ENCODE results near the gene CCDC61. TPM values are rescaled to one million over a fixed set of nuclear protein-coding genes. Genes with fewer than 3 reads are reported as not detected.
A peak's percentile ranks its signal among the peaks of the same experiment; 100 is the strongest.

Gene CCDC61
- total and polyA plus RNA-seq, 2 donors from 2014 or later: 17.8 to 22.2 TPM

DNA sequence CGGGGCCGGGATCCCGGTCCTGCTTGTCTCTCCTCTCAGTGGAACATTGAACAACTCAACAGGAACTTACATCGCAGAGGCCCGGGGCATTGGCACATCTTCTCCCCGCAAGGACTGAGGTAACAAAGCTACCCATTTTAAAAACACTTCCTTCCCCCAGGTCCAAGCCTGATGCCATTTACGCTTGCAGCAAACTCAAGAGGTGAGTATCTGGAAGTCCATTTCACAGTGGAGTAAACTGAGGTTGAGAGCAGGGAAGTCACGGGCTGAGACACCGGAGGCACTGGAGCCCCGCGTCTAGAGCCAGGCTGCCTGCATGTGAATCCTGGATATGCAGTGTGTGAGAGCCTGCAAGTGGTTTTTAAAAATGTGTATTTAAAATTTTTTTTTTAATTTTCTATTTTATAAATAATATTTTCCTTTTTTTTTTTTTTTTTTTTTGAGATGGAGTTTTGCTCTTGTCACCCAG lies 28.1 kb downstream of the CCDC61 start:
- TF ChIP-seq CTCF (IDR thresholded peaks at IDR 0.05; ENCODE audit: borderline replicate concordance, extremely low read depth, insufficient read depth): no peak
- no peaks in the 10 kb centered on the region for H3K27me3 ChIP-seq (ENCODE audit: control insufficient read depth, insufficient read depth, low read length)
- H3K4me1 ChIP-seq (ENCODE audit: control insufficient read depth in 2 of 3, insufficient read depth in 2 of 3, low read depth in 1 of 3, low read length in 3 of 3): no peaks in the 10 kb centered on the region
- no peak overlapping the region for H3K27ac ChIP-seq (ENCODE audit: low read depth in 2 of 2, low read length in 2 of 2)
- no peak overlapping the region for H3K9ac ChIP-seq (ENCODE audit: low read length in 3 of 3)
- DNase-seq (peak in 1 of 5 donors; percentile 26), FAIRE-seq (no peak)
- intact Hi-C loops (cut with DNase I): loop anchor here (10.0 kb wide), 1 partner anchor 241 kb away; no protein-coding TSS in a partner anchor
- H3K4me3 ChIP-seq (ENCODE audit: low read length in 3 of 3): no peak overlapping the region
- no peaks in the 10 kb centered on the region for H3K36me3 ChIP-seq (ENCODE audit: control insufficient read depth in 2 of 3, insufficient read depth in 3 of 3, low read length in 3 of 3)
- no peaks in the 10 kb centered on the region for H3K9me3 ChIP-seq (ENCODE audit: control insufficient read depth in 2 of 3, insufficient read depth in 1 of 3, low read length in 3 of 3)

GRCh38 chr19:46025835-46026234 lies 30.6 kb downstream of the CCDC61 start:
- FAIRE-seq (no peak), DNase-seq (no peak)
- H3K36me3 ChIP-seq (ENCODE audit: control insufficient read depth in 2 of 3, insufficient read depth in 3 of 3, low read length in 3 of 3): no peaks in the 10 kb centered on the region
- no peaks in the 10 kb centered on the region for H3K4me1 ChIP-seq (ENCODE audit: control insufficient read depth in 2 of 3, insufficient read depth in 2 of 3, low read depth in 1 of 3, low read length in 3 of 3)
- no peak for TF ChIP-seq CTCF (IDR thresholded peaks at IDR 0.05; ENCODE audit: borderline replicate concordance, extremely low read depth, insufficient read depth)
- H3K9me3 ChIP-seq (ENCODE audit: control insufficient read depth in 2 of 3, insufficient read depth in 1 of 3, low read length in 3 of 3): no peaks in the 10 kb centered on the region
- no peaks in the 10 kb centered on the region for H3K27me3 ChIP-seq (ENCODE audit: control insufficient read depth, insufficient read depth, low read length)
- no peak overlapping the region for H3K27ac ChIP-seq (ENCODE audit: low read depth in 2 of 2, low read length in 2 of 2)
- H3K9ac ChIP-seq (ENCODE audit: low read length in 3 of 3): no peak overlapping the region
- H3K4me3 ChIP-seq (ENCODE audit: low read length in 3 of 3): no peak overlapping the region
- intact Hi-C loops (cut with DNase I): loop anchor here (10.0 kb wide), 1 partner anchor 239 kb away; no protein-coding TSS in a partner anchor

GRCh38 chr19:46030812-46031550 lies 35.7 kb downstream of the CCDC61 start:
- H3K27me3 ChIP-seq (ENCODE audit: control insufficient read depth, insufficient read depth, low read length): no peaks in the 10 kb centered on the region
- H3K27ac ChIP-seq (ENCODE audit: low read depth in 2 of 2, low read length in 2 of 2): no peak overlapping the region
- no peak for TF ChIP-seq CTCF (IDR thresholded peaks at IDR 0.05; ENCODE audit: borderline replicate concordance, extremely low read depth, insufficient read depth)
- intact Hi-C loops (cut with DNase I): no loop called here
- H3K4me1 ChIP-seq (ENCODE audit: control insufficient read depth in 2 of 3, insufficient read depth in 2 of 3, low read depth in 1 of 3, low read length in 3 of 3): peaks cover 0 to 2% (median 0%) of the 10 kb centered on the region in 3 donors
- DNase-seq (peak in 4 of 5 donors; percentile 61 to 81 (median 78)), FAIRE-seq (no peak)
- H3K9ac ChIP-seq (ENCODE audit: low read length in 3 of 3): no peak overlapping the region
- no peaks in the 10 kb centered on the region for H3K9me3 ChIP-seq (ENCODE audit: control insufficient read depth in 2 of 3, insufficient read depth in 1 of 3, low read length in 3 of 3)
- H3K4me3 ChIP-seq (ENCODE audit: low read length in 3 of 3): no peak overlapping the region
- H3K36me3 ChIP-seq (ENCODE audit: control insufficient read depth in 2 of 3, insufficient read depth in 3 of 3, low read length in 3 of 3): no peaks in the 10 kb centered on the region
